Mononuclear cell (primary cell): ENCODE measurements around the gene GNG7. TPM values are rescaled to one million over a fixed set of nuclear protein-coding genes. Genes with fewer than 3 reads are reported as not detected.
A peak's percentile ranks its signal among the peaks of the same experiment; 100 is the strongest.
"Not testable (repeated sequence)": the region's sequence is repeated elsewhere in the genome, so short reads cannot be mapped to it uniquely, and the experiment has no call there.

Experiments used
- H3K27me3 ChIP-seq: 2 replicates; pipeline ENCODE4 v1.6.0; 2011; ENCODE audit warnings: low read length, control low read depth; ENCODE audit not compliant: insufficient read depth
- H3K4me1 ChIP-seq: 2 replicates; pipeline ENCODE4 v1.5.1; 2011; ENCODE audit warnings: mild to moderate bottlenecking, low read length, control low read depth; ENCODE audit not compliant: insufficient read depth
- H3K4me3 ChIP-seq: 2 replicates; pipeline ENCODE4 v1.5.1; 2011; ENCODE audit warnings: mild to moderate bottlenecking, low read length, moderate library complexity
- H3K9me3 ChIP-seq: 2 replicates; pipeline ENCODE4 v1.5.1; 2011; ENCODE audit warnings: low read depth, mild to moderate bottlenecking, control low read depth, low read length
- total RNA-seq: library from RNA; depleted of rRNA; stranded (reverse); fragments of >200 nt; gene quantifications from one replicate; pipeline ENCODE4 v1.2.3, GENCODE V29; 2012

The GNG7 gene
- total RNA-seq, 1 donor = 2.0 TPM

- no peak overlapping the region for H3K4me3 ChIP-seq
- H3K4me1 ChIP-seq = peaks cover 96% of the 10 kb centered on the region
- H3K9me3 ChIP-seq = no peaks in the 10 kb centered on the region
- no peaks in the 10 kb centered on the region for H3K27me3 ChIP-seq
Observed at GRCh38 chr19:2623798-2624197, 78.7 kb downstream of the GNG7 start.

GRCh38 chr19:2622371-2622961, 80.0 kb downstream of the GNG7 start:
- H3K4me3 ChIP-seq, H3K9me3 ChIP-seq, H3K27me3 ChIP-seq: not testable (repeated sequence)
- H3K4me1 ChIP-seq = peaks cover 96% of the 10 kb centered on the region

- Histone ChIP-seq H3K4me3 (no peak overlapping the region), H3K9me3 (no peaks in the 10 kb centered on the region), H3K4me1 (peaks cover 94% of the 10 kb centered on the region), H3K27me3 (no peaks in the 10 kb centered on the region)
Observed at GRCh38 chr19:2619076-2619475, 83.4 kb downstream of the GNG7 start.

- H3K4me3 ChIP-seq = no peak overlapping the region
- no peaks in the 10 kb centered on the region for H3K27me3 ChIP-seq
- H3K9me3 ChIP-seq = no peaks in the 10 kb centered on the region
Observed at GRCh38 chr19:2618611-2619010, 83.9 kb downstream of the GNG7 start.

GRCh38 chr19:2617393-2618165, 84.9 kb downstream of the GNG7 start:
- no peak overlapping the region for H3K4me3 ChIP-seq
- no peaks in the 10 kb centered on the region for H3K9me3 ChIP-seq
- no peaks in the 10 kb centered on the region for H3K27me3 ChIP-seq
- H3K4me1 ChIP-seq = peaks cover 98% of the 10 kb centered on the region

More at GRCh38 chr19:2618611-2619010, 83.9 kb downstream of the GNG7 start:
- peaks cover 94% of the 10 kb centered on the region for H3K4me1 ChIP-seq

GRCh38 chr19:2616741-2617392, 85.6 kb downstream of the GNG7 start:
- Histone ChIP-seq H3K4me3 (no peak overlapping the region), H3K4me1 (peaks cover 97% of the 10 kb centered on the region), H3K27me3 (no peaks in the 10 kb centered on the region), H3K9me3 (no peaks in the 10 kb centered on the region)

- H3K4me3 ChIP-seq = no peak overlapping the region
- no peaks in the 10 kb centered on the region for H3K27me3 ChIP-seq
- no peaks in the 10 kb centered on the region for H3K9me3 ChIP-seq
- H3K4me1 ChIP-seq = peaks cover 95% of the 10 kb centered on the region
Observed at GRCh38 chr19:2615782-2616181, 86.7 kb downstream of the GNG7 start.

- no peaks in the 10 kb centered on the region for H3K9me3 ChIP-seq
- peaks cover 88% of the 10 kb centered on the region for H3K4me1 ChIP-seq
- H3K27me3 ChIP-seq = no peaks in the 10 kb centered on the region
- H3K4me3 ChIP-seq = no peak overlapping the region
Observed at GRCh38 chr19:2613507-2614295, 88.8 kb downstream of the GNG7 start.

- Histone ChIP-seq H3K4me3 (no peak overlapping the region), H3K9me3 (no peaks in the 10 kb centered on the region), H3K27me3 (no peaks in the 10 kb centered on the region), H3K4me1 (peaks cover 88% of the 10 kb centered on the region)
Observed at GRCh38 chr19:2612619-2613249, 89.8 kb downstream of the GNG7 start.

GRCh38 chr19:2611483-2612464, 90.7 kb downstream of the GNG7 start:
- Histone ChIP-seq H3K9me3 (no peaks in the 10 kb centered on the region), H3K27me3 (no peaks in the 10 kb centered on the region), H3K4me1 (peaks cover 79% of the 10 kb centered on the region), H3K4me3 (no peak overlapping the region)

GRCh38 chr19:2610637-2611482, 91.6 kb downstream of the GNG7 start:
- Histone ChIP-seq H3K4me1 (peaks cover 70% of the 10 kb centered on the region), H3K9me3 (no peaks in the 10 kb centered on the region), H3K27me3 (no peaks in the 10 kb centered on the region), H3K4me3 (peak overlapping the region; percentile 34)

- no peaks in the 10 kb centered on the region for H3K9me3 ChIP-seq
- no peaks in the 10 kb centered on the region for H3K27me3 ChIP-seq
- no peak overlapping the region for H3K4me3 ChIP-seq
- H3K4me1 ChIP-seq = peaks cover 59% of the 10 kb centered on the region
Observed at GRCh38 chr19:2609389-2610116, 92.9 kb downstream of the GNG7 start.

- not testable (repeated sequence) for H3K27me3 ChIP-seq, H3K9me3 ChIP-seq, H3K4me3 ChIP-seq
- H3K4me1 ChIP-seq = peaks cover 53% of the 10 kb centered on the region
Observed at GRCh38 chr19:2609034-2609388, 93.5 kb downstream of the GNG7 start.
